HG03280 (cell line): ENCODE data around the gene TMEM25.
"Not testable (repeated sequence)": the region's sequence is repeated elsewhere in the genome, so short reads cannot be mapped to it uniquely, and the experiment has no call there.

ENCODE experiments used
- ATAC-seq: cut with Tn5 transposase; IDR thresholded peaks from one replicate; pipeline ENCODE4 v1.9.1; 2021; ENCODE audit warnings: mild to moderate bottlenecking, moderate library complexity; ENCODE audit not compliant: unreplicated experiment

TMEM25 gene

GRCh38 chr11:118574636-118575035 lies 43.6 kb downstream of the TMEM25 start:
- ATAC-seq = no peak

DNA sequence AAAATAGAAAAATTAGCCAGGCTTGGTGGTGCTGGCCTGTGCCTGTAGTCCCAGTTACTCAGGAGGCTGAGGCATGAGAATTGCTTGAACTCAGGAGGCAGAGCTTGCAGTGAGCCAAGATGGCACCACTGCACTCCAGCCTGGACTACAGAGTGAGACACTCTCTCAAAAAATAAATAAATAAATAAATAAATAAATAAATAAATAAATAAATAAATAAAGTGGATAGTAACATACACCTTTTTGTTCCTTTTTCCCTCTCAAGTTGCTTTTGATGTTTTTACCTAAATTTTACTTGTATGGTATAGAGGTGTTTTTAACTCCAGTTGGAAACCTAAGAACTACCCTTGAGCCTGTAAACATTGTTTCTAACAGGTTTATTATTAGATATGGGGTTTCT lies 47.0 kb downstream of the TMEM25 start:
- not testable (repeated sequence) for ATAC-seq

- ATAC-seq = no peak
Observed at GRCh38 chr11:118581057-118581456, 50.1 kb downstream of the TMEM25 start.
